ENCODE measurements around the gene KDM1B.

DNA sequence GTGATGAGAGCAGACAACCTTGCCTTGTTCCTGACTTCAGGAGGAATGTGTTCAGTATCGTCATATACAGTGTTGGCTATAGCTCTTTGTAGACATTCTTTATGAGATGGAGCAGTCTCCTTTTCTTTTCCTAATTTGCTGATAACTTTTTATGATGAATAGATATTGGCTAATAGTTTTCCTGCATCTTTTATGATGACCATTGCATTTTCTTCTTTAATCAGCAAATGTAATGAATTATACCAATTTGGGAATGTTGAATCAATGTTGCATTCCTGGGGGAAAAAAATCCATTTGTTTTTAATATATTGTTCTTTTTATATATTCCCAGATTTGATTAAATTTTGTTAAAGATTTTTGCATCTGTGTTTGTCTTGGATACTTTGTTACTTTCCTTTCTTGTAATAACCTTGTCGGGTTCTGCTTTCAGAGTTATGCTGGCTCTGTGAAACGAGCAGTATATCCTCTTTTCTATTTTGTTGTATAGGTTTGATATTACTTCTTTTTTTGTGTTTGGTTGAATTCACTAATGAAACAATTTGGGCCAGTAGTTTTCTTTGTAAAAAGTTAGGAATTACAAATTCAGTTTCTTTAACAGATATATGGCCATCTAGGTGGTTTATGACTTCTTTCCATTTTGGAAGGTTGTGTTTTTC is 23.9 kb downstream of the KDM1B start:
- no peak for TF ChIP-seq EZH2 (IDR thresholded peaks at IDR 0.05; ENCODE audit: low read length, unreplicated experiment)
- no peak for TF ChIP-seq EZH2phosphoT487 (IDR thresholded peaks at IDR 0.05; ENCODE audit: borderline replicate concordance, low read length)
